Measurements from ENCODE around the gene GADD45GIP1. TPM values are rescaled to one million over a fixed set of nuclear protein-coding genes. Genes with fewer than 3 reads are reported as not detected.
A peak's percentile ranks its signal among the peaks of the same experiment; 100 is the strongest.

GADD45GIP1 gene
- total RNA-seq, 2 experiments from 2014 or later = 12.1 to 12.8 TPM

GRCh38 chr19:12936582-12936981, 20.4 kb downstream of the GADD45GIP1 start:
- CTCF ChIA-PET = interaction anchor here (3.3 kb wide), 1 partner anchor 28 kb away, joined by 25 read pairs; no protein-coding TSS in a partner anchor
- H3K27me3 Mint-ChIP-seq = no peaks in the 10 kb centered on the region
- H3K4me3 ChIP-seq (ENCODE audit: low read length) = no peak overlapping the region
- H3K9me3 ChIP-seq (ENCODE audit: control insufficient read depth in 1 of 2, insufficient read depth in 1 of 2, low read length in 2 of 2) = peaks cover 0 to 7% of the 10 kb centered on the region in 2 experiments
- intact Hi-C loops (cut with DNase I, micrococcal nuclease) = loop anchor here (10.0 kb wide), 3 partner anchors 132 to 202 kb away; partner anchors contain the start of genes GET3 (in 1 of the 2), PRDX2 (in 1 of the 2), RNASEH2A (in 1 of the 2) and THSD8 (in 1 of the 2)
- no peaks in the 10 kb centered on the region for H3K27me3 ChIP-seq (ENCODE audit: control insufficient read depth in 1 of 2, insufficient read depth in 2 of 2, low read length in 2 of 2)
- peaks cover 56% of the 10 kb centered on the region for H3K36me3 Mint-ChIP-seq (ENCODE audit: low read depth)
- peaks cover 72% of the 10 kb centered on the region for H3K4me1 ChIP-seq (ENCODE audit: insufficient read depth, low read length)
- H3K9me3 Mint-ChIP-seq = no peaks in the 10 kb centered on the region
- TF ChIP-seq CTCF (IDR thresholded peaks at IDR 0.05) = no peak
- H3K4me1 Mint-ChIP-seq (ENCODE audit: low read depth) = peaks cover 66% of the 10 kb centered on the region
- DNase-seq = no peak
- no peak overlapping the region for H3K27ac ChIP-seq (ENCODE audit: low read depth in 1 of 2, low read length in 2 of 2)
- H3K27ac Mint-ChIP-seq = peak overlapping the region; percentile 23
- POLR2A ChIA-PET = interaction anchor here (2.6 to 3.3 kb wide), 2 partner anchors 22 to 46 kb away, joined by 23 to 24 read pairs; partner anchors contain the start of gene GCDH
- no peak for ATAC-seq (ENCODE audit: poor library complexity)
- peaks cover 25% of the 10 kb centered on the region for H3K36me3 ChIP-seq (ENCODE audit: insufficient read depth, low read length)
- H3K4me3 Mint-ChIP-seq = peak overlapping the region; percentile 67

GRCh38 chr19:12935071-12935470, 22.0 kb downstream of the GADD45GIP1 start:
- peaks cover 0 to under 1% of the 10 kb centered on the region in 2 experiments for H3K9me3 ChIP-seq (ENCODE audit: control insufficient read depth in 1 of 2, insufficient read depth in 1 of 2, low read length in 2 of 2)
- Mint-ChIP-seq H3K9me3 (no peaks in the 10 kb centered on the region), H3K36me3 (ENCODE audit: low read depth) (peaks cover 54% of the 10 kb centered on the region), H3K4me1 (ENCODE audit: low read depth) (peaks cover 56% of the 10 kb centered on the region), H3K27ac (no peak overlapping the region), H3K27me3 (no peaks in the 10 kb centered on the region), H3K4me3 (no peak overlapping the region)
- intact Hi-C loops (cut with DNase I, micrococcal nuclease) = loop anchor here (10.0 kb wide), 3 partner anchors 130 to 200 kb away; partner anchors contain the start of genes GET3 (in 1 of the 2), PRDX2 (in 1 of the 2), RNASEH2A (in 1 of the 2) and THSD8 (in 1 of the 2)
- CTCF ChIA-PET = interaction anchor here (0.6 kb wide), 1 partner anchor 175 kb away, joined by 3 read pairs; no protein-coding TSS in a partner anchor
- H3K4me3 ChIP-seq (ENCODE audit: low read length) = no peak overlapping the region
- DNase-seq (no peak), ATAC-seq (ENCODE audit: poor library complexity) (no peak)
- POLR2A ChIA-PET = interaction anchor here (3.2 kb wide), 1 partner anchor 50 kb away, joined by 9 read pairs; no protein-coding TSS in a partner anchor
- peaks cover 59% of the 10 kb centered on the region for H3K4me1 ChIP-seq (ENCODE audit: insufficient read depth, low read length)
- no peak for TF ChIP-seq CTCF (IDR thresholded peaks at IDR 0.05)
- H3K36me3 ChIP-seq (ENCODE audit: insufficient read depth, low read length) = peaks cover 22% of the 10 kb centered on the region
- no peak overlapping the region for H3K27ac ChIP-seq (ENCODE audit: low read depth in 1 of 2, low read length in 2 of 2)
- no peaks in the 10 kb centered on the region for H3K27me3 ChIP-seq (ENCODE audit: control insufficient read depth in 1 of 2, insufficient read depth in 2 of 2, low read length in 2 of 2)

- peak within 1 kb of the TSS; percentile 29 to 46 for H3K27ac ChIP-seq (ENCODE audit: low read depth in 1 of 2, low read length in 2 of 2)
- no peaks in the 10 kb centered on the region for H3K27me3 Mint-ChIP-seq
- peaks cover 27% of the 10 kb centered on the region for H3K36me3 ChIP-seq (ENCODE audit: insufficient read depth, low read length)
- H3K27ac Mint-ChIP-seq = peak within 1 kb of the TSS; percentile 79
- H3K4me1 ChIP-seq (ENCODE audit: insufficient read depth, low read length) = peaks cover 45% of the 10 kb centered on the region
- no peaks in the 10 kb centered on the region for H3K27me3 ChIP-seq (ENCODE audit: control insufficient read depth in 1 of 2, insufficient read depth in 2 of 2, low read length in 2 of 2)
- peaks cover 52% of the 10 kb centered on the region for H3K36me3 Mint-ChIP-seq (ENCODE audit: low read depth)
- intact Hi-C loops (cut with DNase I, micrococcal nuclease) = loop anchor here (1.0 to 10.0 kb wide), 5 partner anchors 14 to 199 kb away; partner anchors contain the start of genes GCDH (in 1 of the 2), GET3 (in 1 of the 2), PRDX2 (in 1 of the 2) and RNASEH2A (in 1 of the 2)
- peaks cover 44% of the 10 kb centered on the region for H3K4me1 Mint-ChIP-seq (ENCODE audit: low read depth)
- H3K9me3 Mint-ChIP-seq = no peaks in the 10 kb centered on the region
- peak within 1 kb of the TSS; percentile 98 for H3K4me3 Mint-ChIP-seq
- POLR2A ChIA-PET = interaction anchor here (0.5 to 3.2 kb wide), 10 partner anchors 14 to 166 kb away, joined by 3 to 26 read pairs (median 5); partner anchors contain the start of genes GCDH and SYCE2
- CTCF ChIA-PET = interaction anchor here (2.1 kb wide), 2 partner anchors 32 to 48 kb away, joined by 8 read pairs; no protein-coding TSS in a partner anchor
- H3K4me3 ChIP-seq (ENCODE audit: low read length) = peak within 1 kb of the TSS; percentile 82
- ATAC-seq (ENCODE audit: poor library complexity) = peak; percentile 52
- TF ChIP-seq CTCF (IDR thresholded peaks at IDR 0.05) = no peak
- no peaks in the 10 kb centered on the region for H3K9me3 ChIP-seq (ENCODE audit: control insufficient read depth in 1 of 2, insufficient read depth in 1 of 2, low read length in 2 of 2)
- DNase-seq = peak; percentile 78 to 94 (median 82)
Measured at GRCh38 chr19:12933287-12934072, 23.5 kb downstream of the GADD45GIP1 start, which contains the start of gene FARSA. Gene FARSA (minus strand): TSS chr19:12933711. CDS start chr19:12933696, 15 bp downstream.

Data from CD4-positive, alpha-beta T cell (primary cell).